ENCODE results near the gene ERBIN. TPM values are rescaled to one million over a fixed set of nuclear protein-coding genes. Genes with fewer than 3 reads are reported as not detected.

Gene ERBIN
- total RNA-seq, result 28.3 and 49.2 TPM in 2 replicates

GRCh38 chr5:65926276-65926783 lies at the start of gene ERBIN:
Gene ERBIN, plus strand, starts transcription at chr5:65926575. Its CDS starts 66,144 bp downstream, at chr5:65992719.

Other genes starting within 250 kb of the ERBIN start
- gene SGTB, start 204.5 kb upstream of the ERBIN start, total RNA-seq, result 4.6 and 6.5 TPM in 2 replicates
- 12.5 and 19.2 TPM in 2 replicates for gene NLN, start 204.4 kb upstream of the ERBIN start, total RNA-seq
- 64.1 and 79.9 TPM in 2 replicates for gene SREK1, start 217.7 kb downstream of the ERBIN start, total RNA-seq

All from bronchial smooth muscle cell (primary cell).